ENCODE measurements around the gene SH3GLB2. TPM values are rescaled to one million over a fixed set of nuclear protein-coding genes. Genes with fewer than 3 reads are reported as not detected.
"Not testable (repeated sequence)": the region's sequence is repeated elsewhere in the genome, so short reads cannot be mapped to it uniquely, and the experiment has no call there.

Gene SH3GLB2
- total RNA-seq, 4 donors from 2014 or later, result 156 to 218 (median 183) TPM

- Histone ChIP-seq H3K27me3 (no peaks in the 10 kb centered on the region), H3K27ac (no peak overlapping the region), H3K4me1 (no peaks in the 10 kb centered on the region), H3K9me3 (no peaks in the 10 kb centered on the region), H3K4me3 (no peak overlapping the region), H3K36me3 (peaks cover 0 to 95% (median 4%) of the 10 kb centered on the region in 3 donors)
- TF ChIP-seq, protein P1, sequence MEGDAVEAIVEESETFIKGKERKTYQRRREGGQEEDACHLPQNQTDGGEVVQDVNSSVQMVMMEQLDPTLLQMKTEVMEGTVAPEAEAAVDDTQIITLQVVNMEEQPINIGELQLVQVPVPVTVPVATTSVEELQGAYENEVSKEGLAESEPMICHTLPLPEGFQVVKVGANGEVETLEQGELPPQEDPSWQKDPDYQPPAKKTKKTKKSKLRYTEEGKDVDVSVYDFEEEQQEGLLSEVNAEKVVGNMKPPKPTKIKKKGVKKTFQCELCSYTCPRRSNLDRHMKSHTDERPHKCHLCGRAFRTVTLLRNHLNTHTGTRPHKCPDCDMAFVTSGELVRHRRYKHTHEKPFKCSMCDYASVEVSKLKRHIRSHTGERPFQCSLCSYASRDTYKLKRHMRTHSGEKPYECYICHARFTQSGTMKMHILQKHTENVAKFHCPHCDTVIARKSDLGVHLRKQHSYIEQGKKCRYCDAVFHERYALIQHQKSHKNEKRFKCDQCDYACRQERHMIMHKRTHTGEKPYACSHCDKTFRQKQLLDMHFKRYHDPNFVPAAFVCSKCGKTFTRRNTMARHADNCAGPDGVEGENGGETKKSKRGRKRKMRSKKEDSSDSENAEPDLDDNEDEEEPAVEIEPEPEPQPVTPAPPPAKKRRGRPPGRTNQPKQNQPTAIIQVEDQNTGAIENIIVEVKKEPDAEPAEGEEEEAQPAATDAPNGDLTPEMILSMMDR (IDR thresholded peaks at IDR 0.05), result no peak
- TF ChIP-seq POLR2A (IDR thresholded peaks at IDR 0.05), result no peak
- DNase-seq, result no peak
Observed at GRCh38 chr9:128986671-128987070, 41.5 kb downstream of the SH3GLB2 start.

DNA sequence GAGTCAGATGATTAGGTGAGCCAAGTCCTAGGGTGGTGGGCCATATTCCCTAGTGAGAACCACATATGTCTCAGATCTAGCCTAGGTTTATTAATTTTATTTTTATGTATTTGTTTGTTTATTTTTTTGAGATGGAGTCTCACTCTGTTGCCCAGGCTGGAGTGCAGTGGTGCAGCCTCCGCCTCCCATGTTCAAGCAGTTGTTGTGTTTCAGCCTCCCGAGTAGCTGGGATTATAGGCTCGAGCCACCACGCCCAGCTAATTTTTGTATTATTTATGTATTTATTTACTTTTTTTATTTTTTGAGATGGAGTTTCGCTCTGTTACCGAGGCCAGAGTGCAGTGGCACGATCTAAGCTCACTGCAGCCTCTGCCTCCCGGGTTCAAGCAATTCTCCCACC is 44.6 kb downstream of the SH3GLB2 start:
- no peak overlapping the region for H3K27ac ChIP-seq
- DNase-seq, result no peak
- no peak overlapping the region for H3K4me3 ChIP-seq
- no peaks in the 10 kb centered on the region for H3K27me3 ChIP-seq
- no peaks in the 10 kb centered on the region for H3K9me3 ChIP-seq
- peaks cover 0 to 97% (median 4%) of the 10 kb centered on the region in 3 donors for H3K36me3 ChIP-seq
- TF ChIP-seq, protein P1 (IDR thresholded peaks at IDR 0.05), result no peak
- TF ChIP-seq POLR2A (IDR thresholded peaks at IDR 0.05), result no peak
- H3K4me1 ChIP-seq, result no peaks in the 10 kb centered on the region

GRCh38 chr9:128979111-128979510 is 49.0 kb downstream of the SH3GLB2 start:
- Histone ChIP-seq H3K4me1 (no peaks in the 10 kb centered on the region), H3K4me3 (no peak overlapping the region), H3K27me3 (no peaks in the 10 kb centered on the region), H3K27ac (no peak overlapping the region), H3K9me3 (no peaks in the 10 kb centered on the region), H3K36me3 (peaks cover 0 to 93% (median 0%) of the 10 kb centered on the region in 3 donors)
- DNase-seq, result no peak
- TF ChIP-seq, protein P1 (IDR thresholded peaks at IDR 0.05), result no peak
- TF ChIP-seq POLR2A (IDR thresholded peaks at IDR 0.05), result no peak

GRCh38 chr9:128972956-128973355 is 55.2 kb downstream of the SH3GLB2 start:
- no peaks in the 10 kb centered on the region for H3K9me3 ChIP-seq
- no peak for DNase-seq
- no peak for TF ChIP-seq POLR2A (IDR thresholded peaks at IDR 0.05)
- TF ChIP-seq, protein P1 (IDR thresholded peaks at IDR 0.05), result no peak
- no peak overlapping the region for H3K4me3 ChIP-seq
- H3K4me1 ChIP-seq, result no peaks in the 10 kb centered on the region
- no peaks in the 10 kb centered on the region for H3K27me3 ChIP-seq
- no peak overlapping the region for H3K27ac ChIP-seq
- peaks cover 0 to 94% (median 0%) of the 10 kb centered on the region in 3 donors for H3K36me3 ChIP-seq

GRCh38 chr9:128969491-128969890 is 58.6 kb downstream of the SH3GLB2 start:
- no peak for TF ChIP-seq POLR2A (IDR thresholded peaks at IDR 0.05)
- TF ChIP-seq, protein P1 (IDR thresholded peaks at IDR 0.05), result no peak
- no peak overlapping the region for H3K27ac ChIP-seq
- H3K4me3 ChIP-seq, result no peak overlapping the region
- no peaks in the 10 kb centered on the region for H3K9me3 ChIP-seq
- H3K27me3 ChIP-seq, result no peaks in the 10 kb centered on the region
- no peak for DNase-seq
- no peaks in the 10 kb centered on the region for H3K4me1 ChIP-seq
- H3K36me3 ChIP-seq, result peaks cover 0 to 63% (median 0%) of the 10 kb centered on the region in 3 donors

DNA sequence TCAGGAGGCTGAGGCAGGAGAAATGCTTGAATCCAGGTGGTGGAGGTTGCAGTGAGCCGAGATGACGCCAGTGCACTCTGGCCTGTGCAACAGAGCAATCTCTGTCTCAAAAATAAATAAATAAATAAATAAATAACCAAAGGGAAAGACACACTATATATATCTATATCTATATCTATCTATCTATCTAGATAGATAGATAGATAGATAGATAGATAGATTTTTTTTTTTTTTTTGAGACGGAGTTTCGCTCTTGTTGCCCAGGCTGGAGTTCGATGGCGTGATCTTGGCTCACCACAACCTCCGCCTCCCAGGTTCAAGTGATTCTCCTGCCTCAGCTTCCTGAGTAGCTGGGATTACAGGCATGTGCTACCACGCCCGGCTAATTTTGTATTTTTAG is 66.7 kb downstream of the SH3GLB2 start:
- not testable (repeated sequence) for H3K27ac ChIP-seq, H3K9me3 ChIP-seq, DNase-seq, H3K4me1 ChIP-seq, H3K4me3 ChIP-seq, H3K27me3 ChIP-seq
- peaks cover 0 to 66% (median 0%) of the 10 kb centered on the region in 3 donors for H3K36me3 ChIP-seq

Other genes with a start within 250 kb of the SH3GLB2 start
- gene TBC1D13, start 241.1 kb downstream of the SH3GLB2 start, total RNA-seq, result 10 to 100 TPM; 26.8 to 48.7 (median 45.7) TPM
- 10 to 100 TPM in 3 of 4 donors, 1 to 10 TPM in 1; 9.9 to 53.6 (median 40.5) TPM for gene ENDOG, start 209.8 kb downstream of the SH3GLB2 start, total RNA-seq
- gene SPOUT1, start 198.5 kb downstream of the SH3GLB2 start, total RNA-seq, result 10 to 100 TPM; 33.5 to 48.7 (median 34.9) TPM
- 10 to 100 TPM in 1 of 4 donors, 1 to 10 TPM in 3; 4.6 to 14.9 (median 8.7) TPM for gene KYAT1, start 146.4 kb downstream of the SH3GLB2 start, total RNA-seq
- 10 to 100 TPM; 20.0 to 39.2 (median 27.0) TPM for gene LRRC8A, start 146.2 kb downstream of the SH3GLB2 start, total RNA-seq
- 10 to 100 TPM in 1 of 4 donors, 1 to 10 TPM in 2, not detected in 1; 4.4 to 23.9 (median 7.5) TPM for gene PHYHD1, start 107.3 kb downstream of the SH3GLB2 start, total RNA-seq
- 10 to 100 TPM in 2 of 4 donors, 1 to 10 TPM in 2; 4.1 to 12.3 (median 10.6) TPM for gene DOLK, start 80.7 kb downstream of the SH3GLB2 start, total RNA-seq
- 100 to 1,000 TPM in 1 of 4 donors, 10 to 100 TPM in 3; 28.2 to 101 (median 47.9) TPM for gene NUP188, start 80.6 kb downstream of the SH3GLB2 start, total RNA-seq
- gene MIGA2, start 8.3 kb upstream of the SH3GLB2 start, total RNA-seq, result 100 to 1,000 TPM in 3 of 4 donors, 10 to 100 TPM in 1; 68.5 to 174 (median 125) TPM
- gene DOLPP1, start 52.8 kb upstream of the SH3GLB2 start, total RNA-seq, result 10 to 100 TPM in 3 of 4 donors, not detected in 1; 37.6 to 53.9 (median 46.1) TPM
- 100 to 1,000 TPM in 3 of 4 donors, 10 to 100 TPM in 1; 50.3 to 220 (median 146) TPM for gene CRAT, start 82.5 kb upstream of the SH3GLB2 start, total RNA-seq
- 10 to 100 TPM; 48.7 to 65.7 (median 51.9) TPM for gene PTPA, start 83.1 kb upstream of the SH3GLB2 start, total RNA-seq
- gene IER5L, start 149.9 kb upstream of the SH3GLB2 start, total RNA-seq, result 1 to 10 TPM; 2.3 to 2.9 (median 2.6) TPM